IMR-90 (cell line): ENCODE measurements around the gene CTDSPL. TPM values are rescaled to one million over a fixed set of nuclear protein-coding genes. Genes with fewer than 3 reads are reported as not detected.

Source experiments
- ATAC-seq: fragments of 200-7000 bp; cut with Tn5 transposase; 2 replicates; pipeline ENCODE4 v1.9.1; 2020; ENCODE audit warnings: low read depth, mild to moderate bottlenecking, moderate library complexity
- BruUV-seq: library from RNA; stranded (reverse); fragments of 400-500 nt; replicated peaks from 2 replicates; lab custom pipeline; 2021; lab: Mats Ljungman, UMichigan
- CTCF ChIA-PET: fragments of 300-600 bp; formaldehyde crosslinking; extraction: SDS; loops from one replicate; lab custom pipeline; 2021; ENCODE audit warnings: antibody characterized with exemption; lab: Yijun Ruan, JAX
- POLR2A ChIA-PET: fragments of 300-600 bp; sonication (Branson Sonifier 250); formaldehyde crosslinking; loops from one replicate; lab custom pipeline; 2022; ENCODE audit warnings: antibody characterized with exemption; ENCODE audit not compliant: unreplicated experiment; lab: Charles Lee
- DNase-seq: peaks from one replicate; pipeline ENCODE4 v3.0.0; 2013
- H2AFZ ChIP-seq: replicated peaks from 2 replicates; pipeline ENCODE3; 2013; ENCODE audit warnings: low read length, mild to moderate bottlenecking; ENCODE audit not compliant: poor library complexity
- H2AK5ac ChIP-seq: 2 replicates; pipeline ENCODE4 v1.6.1; 2013; ENCODE audit warnings: low read depth, low read length, inconsistent platforms
- H2AK9ac ChIP-seq: replicated peaks from 2 replicates; pipeline ENCODE3; 2013; ENCODE audit warnings: mild to moderate bottlenecking, low read depth, low read length, moderate library complexity; ENCODE audit not compliant: poor library complexity
- H2BK120ac ChIP-seq: 2 replicates; pipeline ENCODE4 v1.6.1; 2013; ENCODE audit warnings: low read depth, low read length, inconsistent platforms
- H2BK15ac ChIP-seq: 3 replicates; pipeline ENCODE4 v1.6.1; 2013; ENCODE audit warnings: low read depth, low read length, inconsistent platforms
- H2BK20ac ChIP-seq: 2 replicates; pipeline ENCODE4 v1.6.1; 2013; ENCODE audit warnings: low read depth, mild to moderate bottlenecking, inconsistent platforms, low read length, moderate library complexity
- H2BK5ac ChIP-seq: 2 replicates; pipeline ENCODE4 v1.6.1; 2013; ENCODE audit warnings: mild to moderate bottlenecking, low read depth, low read length, inconsistent platforms; ENCODE audit not compliant: poor library complexity, severe bottlenecking
- H3K14ac ChIP-seq: replicated peaks from 2 replicates; pipeline ENCODE4 v1.6.1; 2013; ENCODE audit warnings: low read depth, low read length, inconsistent platforms
- H3K18ac ChIP-seq: 2 replicates; pipeline ENCODE4 v1.6.1; 2013; ENCODE audit warnings: low read depth, low read length, control low read depth
- H3K23ac ChIP-seq: 2 replicates; pipeline ENCODE4 v1.6.1; 2013; ENCODE audit warnings: low read depth, low read length, inconsistent platforms
- H3K27ac ChIP-seq: 2 replicates; pipeline ENCODE4 v1.5.1; 2013; ENCODE audit warnings: mild to moderate bottlenecking, control low read depth, low read length; ENCODE audit not compliant: insufficient read depth
- H3K27me3 ChIP-seq: 2 replicates; pipeline ENCODE4 v1.6.1; 2013; ENCODE audit warnings: low read length; ENCODE audit not compliant: control insufficient read depth, insufficient read depth
- H3K36me3 ChIP-seq: 2 replicates; pipeline ENCODE4 v1.6.1; 2013; ENCODE audit warnings: low read length, mixed read lengths; ENCODE audit not compliant: control insufficient read depth, insufficient read depth
- H3K4ac ChIP-seq: 2 replicates; pipeline ENCODE4 v1.6.1; 2013; ENCODE audit warnings: low read depth, low read length, inconsistent platforms
- H3K4me1 ChIP-seq: 2 replicates; pipeline ENCODE4 v1.6.1; 2013; ENCODE audit warnings: low read length, mixed read lengths; ENCODE audit not compliant: control insufficient read depth, insufficient read depth
- H3K4me2 ChIP-seq: 2 replicates; pipeline ENCODE4 v1.6.1; 2013; ENCODE audit warnings: low read depth, mild to moderate bottlenecking, control low read depth, low read length, moderate library complexity
- H3K4me3 ChIP-seq: 2 replicates; pipeline ENCODE4 v1.5.1; 2013; ENCODE audit warnings: low read depth, mild to moderate bottlenecking, control low read depth, low read length, moderate library complexity; ENCODE audit not compliant: insufficient read depth
- H3K56ac ChIP-seq: 2 replicates; pipeline ENCODE4 v1.6.1; 2013; ENCODE audit warnings: low read length, inconsistent platforms; ENCODE audit not compliant: insufficient read depth; ENCODE audit errors: extremely low read depth
- H3K79me1 ChIP-seq, 2 experiments: 2 replicates each; pipeline ENCODE4 v1.6.1; 2013; ENCODE audit warnings: low read length in 2 of 2, inconsistent platforms in 1 of 2, low read depth in 1 of 2
- H3K9ac ChIP-seq: 2 replicates; pipeline ENCODE4 v1.6.1; 2013; ENCODE audit warnings: low read depth, low read length, control low read depth
- H3K9me1 ChIP-seq: 2 replicates; pipeline ENCODE4 v1.6.1; 2013; ENCODE audit warnings: low read length, inconsistent platforms; ENCODE audit not compliant: insufficient read depth
- H3K9me3 ChIP-seq: 2 replicates; pipeline ENCODE4 v1.6.1; 2013; ENCODE audit warnings: low read length; ENCODE audit not compliant: control insufficient read depth, insufficient read depth
- H4K20me1 ChIP-seq: 2 replicates; pipeline ENCODE4 v1.6.1; 2013; ENCODE audit warnings: low read length, inconsistent platforms; ENCODE audit not compliant: insufficient read depth
- H4K5ac ChIP-seq: 2 replicates; pipeline ENCODE4 v1.6.1; 2013; ENCODE audit warnings: mild to moderate bottlenecking, low read depth, low read length, control low read depth
- H4K8ac ChIP-seq, 2 experiments: 2 replicates each; pipeline ENCODE4 v1.6.1; 2013; ENCODE audit warnings: low read depth in 2 of 2, low read length in 2 of 2, control low read depth in 1 of 2, inconsistent platforms in 1 of 2
- H4K91ac ChIP-seq: 2 replicates; pipeline ENCODE4 v1.6.1; 2013; ENCODE audit warnings: low read depth, low read length, inconsistent platforms; ENCODE audit not compliant: insufficient read depth
- FOS ChIP-seq: fragments of 150-350 bp; IDR thresholded peaks from 2 replicates; pipeline ENCODE4 v1.6.1; 2016; ENCODE audit warnings: low read depth, low read length
- MXI1 ChIP-seq: IDR thresholded peaks from 2 replicates; pipeline ENCODE4 v1.6.1; 2012; ENCODE audit warnings: low read depth, mild to moderate bottlenecking, low read length, moderate library complexity, borderline replicate concordance
- POLR2A ChIP-seq: IDR thresholded peaks from 2 replicates; pipeline ENCODE4 v1.6.1; 2012; ENCODE audit warnings: mild to moderate bottlenecking, low read depth, low read length
- RFX5 ChIP-seq: IDR thresholded peaks from 2 replicates; pipeline ENCODE4 v1.8.0; 2012; ENCODE audit warnings: low read depth, mild to moderate bottlenecking, low read length, moderate library complexity
- USF2 ChIP-seq: fragments of 150-350 bp; IDR thresholded peaks from 2 replicates; pipeline ENCODE4 v1.6.1; 2017; ENCODE audit warnings: mild to moderate bottlenecking, antibody characterized with exemption, low read length, low read depth
- WGBS, 2 experiments: methylation state at CpG; one replicate each; pipeline versions ENCODE4 v1.1.5 to v1.1.7; 2013; ENCODE audit warnings: missing lambda C conversion rate in 2 of 2; ENCODE audit not compliant: insufficient read length in 1 of 2; ENCODE audit errors: extremely low coverage in 2 of 2; 5-methylcytosine and 5-hydroxymethylcytosine counted together
- dilution Hi-C: fragments of 300-500 bp; cut with HindIII; formaldehyde crosslinking; loops from one replicate; pipeline ENCODE4 v1.14.3; 2018; ENCODE audit warnings: low sequenced_read_pairs; ENCODE audit not compliant: unreplicated experiment
- in situ Hi-C: fragments of 300-500 bp; cut with MboI; formaldehyde crosslinking; loops from 3 replicates; pipeline ENCODE4 v1.14.3; 2019; ENCODE audit warnings: low sequenced_read_pairs, inconsistent platforms, mixed read lengths
- intact Hi-C: fragments of 100-400 bp; cut with micrococcal nuclease; formaldehyde crosslinking; loops from 2 replicates; pipeline ENCODE4 v1.10.0; 2022
- polyA plus RNA-seq, 3 experiments: library from polyadenylated mRNA; depleted of rRNA; stranded (reverse); fragments of >200 nt; gene quantifications; 2 replicates each; pipeline ENCODE4 v1.2.3, GENCODE V29; 2012; ENCODE audit warnings: low replicate concordance in 1 of 3
- total RNA-seq: library from RNA; depleted of rRNA; stranded (reverse); fragments of >200 nt; gene quantifications from 2 replicates; pipeline ENCODE4 v1.2.3, GENCODE V29; 2012

Gene CTDSPL
- total and polyA plus RNA-seq, 2 of the 4 experiments (the other 2 are of a cell fraction) = 24.5 to 29.0 TPM

- H3K14ac ChIP-seq = 0 out of 2 replicates have a peak overlapping the region, but pooled peaks have one; percentile 29
- H3K9me3 ChIP-seq = no peaks in the 10 kb centered on the region
- no peak overlapping the region for H4K5ac ChIP-seq
- no peak overlapping the region for H3K4me3 ChIP-seq
- no peak overlapping the region for H2BK120ac ChIP-seq
- no peak overlapping the region for H3K4me2 ChIP-seq
- H3K36me3 ChIP-seq = no peaks in the 10 kb centered on the region
- no peak overlapping the region for H3K56ac ChIP-seq
- H3K4me1 ChIP-seq = peaks cover 24% of the 10 kb centered on the region
- H4K20me1 ChIP-seq = peaks cover 7% of the 10 kb centered on the region; the same call in 1 of the 2 replicates
- ChIA-PET POLR2A (no interaction called here), CTCF (no interaction called here)
- H2BK20ac ChIP-seq = no peak overlapping the region
- H3K79me1 ChIP-seq = peaks cover 10 to 59% of the 10 kb centered on the region in 2 experiments
- TF ChIP-seq MXI1 = no peak
- no peak for TF ChIP-seq POLR2A
- TF ChIP-seq RFX5 = no peak
- no peak for TF ChIP-seq FOS
- TF ChIP-seq USF2 = no peak
- ATAC-seq (no peak), DNase-seq (no peak)
- H2AFZ ChIP-seq = no peak overlapping the region
- H3K9ac ChIP-seq = no peak overlapping the region
- peak overlapping the region; percentile 20; the same call in 1 of the 2 replicates for H3K27ac ChIP-seq
- peak overlapping the region; percentile 28; the same call in 1 of the 2 replicates for H3K18ac ChIP-seq
- dilution Hi-C loops = no loop called here
- H2BK5ac ChIP-seq = no peak overlapping the region
- no peak overlapping the region; the same call in 2 of the 3 replicates for H2BK15ac ChIP-seq
- H3K27me3 ChIP-seq = no peaks in the 10 kb centered on the region
- WGBS, 2 experiments = no CpG with 5 or more reads among the region's 4 CpGs
- peak overlapping the region; percentile 17; the same call in 1 of the 2 replicates for H3K4ac ChIP-seq
- peak overlapping the region; percentile 35; the same call in 1 of the 2 replicates for H2AK5ac ChIP-seq
- H3K23ac ChIP-seq = no peak overlapping the region
- no peak overlapping the region; a peak in 1 of 4 replicates for H4K8ac ChIP-seq
- in situ Hi-C loops = no loop called here
- peaks cover 21% of the 10 kb centered on the region for H3K9me1 ChIP-seq
- intact Hi-C loops = no loop called here
- no peak overlapping the region for H4K91ac ChIP-seq
- H2AK9ac ChIP-seq = no peak overlapping the region
- no TSS peak for BruUV-seq
Observed at GRCh38 chr3:37943126-37943525, 81.4 kb downstream of the CTDSPL start.
